GM21528 (cell line): ENCODE results near the gene RNF187.

Source experiments
- ATAC-seq: cut with Tn5 transposase; IDR thresholded peaks from one replicate; pipeline ENCODE4 v1.9.1; 2021; ENCODE audit warnings: mild to moderate bottlenecking, moderate library complexity; ENCODE audit not compliant: unreplicated experiment, low FRiP score

RNF187 gene

GRCh38 chr1:228507961-228508652 lies 20.9 kb downstream of the RNF187 start:
- ATAC-seq: no peak

DNA sequence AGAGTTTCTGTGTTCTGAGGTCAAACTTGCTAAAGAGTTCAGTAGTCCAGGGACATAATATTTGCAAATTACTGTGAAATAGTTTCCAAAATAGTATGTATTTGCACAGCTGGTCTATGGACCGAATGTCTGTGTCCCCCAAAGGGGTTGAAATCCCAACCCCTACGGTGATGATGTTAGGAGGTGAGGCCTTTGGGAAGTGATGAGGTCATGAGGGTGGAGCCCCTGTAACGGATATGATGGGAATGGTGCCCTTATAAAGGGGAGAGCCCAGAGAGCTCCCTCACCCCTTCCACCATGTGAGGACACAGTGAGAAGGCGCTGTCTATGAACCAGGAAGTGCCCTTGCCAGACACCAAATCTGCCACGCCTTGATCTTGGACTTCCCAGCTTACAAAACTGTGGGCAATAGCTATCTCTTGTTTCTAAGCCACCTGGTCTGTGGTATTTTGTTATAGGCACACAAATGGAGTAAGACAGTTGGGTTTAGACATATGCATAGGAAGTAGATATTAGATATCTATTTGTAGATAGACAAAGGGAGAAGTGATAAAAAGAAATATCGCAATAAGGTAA lies 21.7 kb downstream of the RNF187 start:
- ATAC-seq: no peak

- ATAC-seq: no peak
Measured at GRCh38 chr1:228510101-228510802, 23.1 kb downstream of the RNF187 start.

DNA sequence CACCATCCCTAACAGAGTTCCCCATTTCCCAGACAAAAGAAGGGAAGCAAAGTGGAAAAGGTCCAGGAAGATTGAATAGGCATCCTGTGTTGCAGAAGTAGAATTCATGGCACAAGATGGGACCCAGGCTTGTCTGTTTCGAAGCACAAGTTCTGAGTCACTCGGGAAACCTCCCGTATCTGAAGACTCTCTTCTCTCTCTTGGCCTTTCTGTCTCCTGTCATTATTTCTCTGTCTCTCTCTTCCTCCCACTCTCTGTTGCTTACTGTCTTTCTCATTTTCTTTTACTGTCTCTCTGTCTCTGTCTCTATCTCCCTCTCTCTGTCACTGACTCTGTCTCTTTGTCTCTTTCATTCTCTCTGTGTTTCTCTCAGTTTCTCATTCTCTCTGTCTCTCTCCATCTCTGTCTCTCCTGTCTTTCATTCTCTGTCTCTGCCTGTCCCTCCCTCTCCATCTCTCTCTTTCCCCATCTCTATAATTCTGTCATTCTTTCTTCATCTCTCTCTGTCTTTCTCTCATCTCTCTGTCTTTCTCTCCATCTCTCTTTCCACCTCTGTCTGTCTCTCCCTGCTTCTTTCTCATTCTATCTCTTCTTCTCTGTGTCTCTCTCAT lies 23.7 kb downstream of the RNF187 start:
- no peak for ATAC-seq

DNA sequence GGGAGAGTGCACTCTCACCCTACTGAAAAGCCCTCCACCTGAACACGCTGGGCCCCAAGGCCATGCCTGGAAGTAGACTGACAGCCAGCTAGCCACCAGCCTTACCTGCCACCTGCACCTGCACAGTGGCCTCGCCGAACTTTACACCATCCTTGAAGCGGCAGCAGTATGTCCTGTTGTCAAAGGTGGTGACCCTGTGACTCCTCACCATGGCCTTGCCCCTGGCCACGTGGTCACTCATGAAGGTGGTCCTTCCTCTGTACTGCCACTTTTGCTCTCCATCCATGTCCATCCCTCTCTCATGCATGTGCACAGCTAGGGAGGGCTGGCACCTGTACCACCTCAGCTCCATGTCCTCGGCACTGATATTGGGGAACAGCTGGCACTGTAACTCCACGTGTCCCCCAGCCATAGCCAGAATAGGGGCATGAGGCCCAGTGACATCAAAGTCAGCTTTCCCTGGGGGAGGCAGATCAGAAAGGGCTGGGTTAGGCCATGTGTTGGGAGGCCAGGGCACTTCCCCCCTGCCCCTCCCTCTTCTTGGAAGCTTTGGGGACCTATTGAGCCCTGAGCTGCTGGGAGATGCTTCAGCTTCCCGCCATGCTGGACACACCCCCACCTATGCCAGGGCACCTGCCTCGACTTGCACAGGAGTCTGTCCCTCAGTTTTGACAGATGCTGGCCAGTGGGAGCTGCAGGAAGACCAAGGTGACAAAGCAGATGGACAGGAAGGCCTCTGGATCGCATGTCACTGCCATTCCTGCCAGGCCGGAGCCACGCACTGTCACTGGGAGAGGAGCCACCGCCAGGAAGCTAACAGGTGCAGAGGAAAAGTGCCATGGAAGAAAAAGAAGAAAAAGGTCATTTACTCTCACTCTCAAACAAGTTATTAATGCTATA lies 24.6 kb downstream of the RNF187 start:
- no peak for ATAC-seq

- ATAC-seq: no peak
Measured at GRCh38 chr1:228512781-228513198, 25.6 kb downstream of the RNF187 start.

DNA sequence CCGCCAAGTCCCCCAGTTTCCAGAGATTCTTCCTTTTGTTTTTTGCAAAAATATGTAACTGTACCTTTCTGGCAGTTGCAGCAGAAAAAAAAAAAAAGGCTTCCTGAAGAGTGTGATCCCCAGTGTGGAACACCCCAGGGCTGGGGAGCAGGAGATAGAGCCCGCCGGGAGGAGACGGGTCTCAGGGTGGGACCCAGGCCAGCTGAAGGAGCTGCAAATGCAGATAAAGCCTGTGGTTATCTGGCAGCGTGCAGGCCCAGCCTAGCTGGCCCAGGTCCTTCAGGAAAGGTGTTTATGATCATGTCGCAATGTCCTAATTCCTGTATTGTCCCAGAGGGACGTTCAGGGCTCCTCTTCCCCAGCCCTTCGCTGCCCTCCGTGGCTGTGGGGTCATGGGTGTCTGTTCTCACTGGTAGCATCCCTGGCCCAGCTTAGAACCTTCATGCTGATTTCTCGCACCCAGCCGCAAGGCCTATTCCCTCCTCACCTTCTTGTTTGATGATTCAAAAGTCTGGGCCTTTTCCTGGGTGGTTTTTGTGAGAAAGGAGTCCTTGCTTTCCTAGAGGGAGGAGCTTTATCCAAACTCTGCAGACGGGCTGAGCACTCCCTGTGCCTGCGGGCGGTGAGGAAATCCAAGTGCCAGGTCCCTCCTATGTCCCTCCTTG lies 26.2 kb downstream of the RNF187 start:
- no peak for ATAC-seq

- no peak for ATAC-seq
Measured at GRCh38 chr1:228514421-228514820, 27.2 kb downstream of the RNF187 start.

DNA sequence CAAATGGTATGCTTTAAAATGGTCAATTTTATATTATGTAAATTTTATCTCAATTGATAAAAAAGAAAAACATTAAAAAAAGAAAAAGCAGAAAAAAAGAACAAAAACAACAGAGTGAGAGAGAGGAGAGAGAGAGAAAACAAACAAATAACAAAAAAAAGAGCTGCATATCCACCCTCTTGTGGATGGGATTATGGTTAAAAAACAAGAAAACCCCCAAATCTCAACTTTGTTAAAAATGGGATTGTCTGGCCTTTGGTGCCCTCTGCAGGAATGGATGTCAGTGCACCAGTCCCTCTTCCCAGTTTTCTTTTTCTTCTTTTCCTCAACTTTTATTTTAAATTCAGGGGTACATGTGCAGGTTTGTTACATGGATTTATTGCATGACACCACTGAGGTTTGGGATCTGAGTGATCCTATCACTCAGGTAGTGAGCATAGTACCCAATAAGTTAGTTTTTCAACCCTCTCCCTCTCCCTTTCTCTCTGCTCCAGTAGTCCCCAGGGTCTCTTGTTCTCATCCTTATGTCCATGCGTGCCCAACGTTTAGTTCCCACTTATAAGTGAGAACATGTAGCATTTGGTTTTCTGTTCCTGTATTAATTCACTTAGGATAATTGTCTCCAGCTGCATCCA lies 28.1 kb downstream of the RNF187 start:
- no peak for ATAC-seq

DNA sequence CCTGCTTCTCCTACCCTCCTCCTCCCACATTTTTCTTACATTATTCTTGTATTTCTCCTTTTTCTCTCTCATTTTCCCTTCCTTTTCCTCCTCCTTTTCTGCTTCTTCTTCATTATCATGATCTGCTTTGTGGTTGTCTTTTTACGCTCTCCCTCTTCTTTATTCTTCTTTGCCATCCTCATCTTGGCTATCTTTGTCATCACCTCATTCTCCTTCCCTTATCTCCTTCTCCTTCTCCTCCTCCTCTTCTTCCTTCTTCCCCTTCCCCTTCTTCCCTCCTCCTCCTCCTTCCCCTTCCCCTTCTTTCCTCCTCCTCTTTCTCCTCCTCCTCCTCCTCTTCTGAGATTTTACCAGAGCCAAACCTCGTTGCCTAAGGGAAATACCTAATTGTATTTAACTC lies 30.5 kb downstream of the RNF187 start:
- ATAC-seq: no peak

DNA sequence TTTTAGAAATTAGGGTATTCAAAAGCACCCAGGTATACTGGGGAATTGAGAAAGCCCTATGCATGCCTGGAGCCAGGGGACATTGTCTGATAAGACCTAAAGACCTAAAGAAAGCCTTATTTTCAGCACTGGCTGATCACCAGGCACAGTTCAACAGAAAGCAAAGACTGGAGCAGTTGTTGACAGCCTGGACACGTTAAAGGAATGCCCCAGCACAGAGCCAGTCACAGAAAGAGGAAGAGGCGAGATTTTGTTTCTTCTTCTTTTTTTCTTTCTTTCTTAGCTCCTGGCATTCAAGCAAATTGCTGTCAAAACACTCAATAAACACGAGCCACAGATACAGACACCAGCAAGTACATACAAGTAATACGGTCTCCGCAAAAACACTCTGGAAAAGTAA lies 40.4 kb downstream of the RNF187 start:
- ATAC-seq: no peak

- ATAC-seq: no peak
Measured at GRCh38 chr1:228528612-228529011, 41.4 kb downstream of the RNF187 start.

GRCh38 chr1:228530086-228530758 lies 43.0 kb downstream of the RNF187 start:
- ATAC-seq: no peak

GRCh38 chr1:228530951-228531731 lies 44.0 kb downstream of the RNF187 start:
- no peak for ATAC-seq

- ATAC-seq: no peak
Measured at GRCh38 chr1:228538831-228539230, 51.6 kb downstream of the RNF187 start.

DNA sequence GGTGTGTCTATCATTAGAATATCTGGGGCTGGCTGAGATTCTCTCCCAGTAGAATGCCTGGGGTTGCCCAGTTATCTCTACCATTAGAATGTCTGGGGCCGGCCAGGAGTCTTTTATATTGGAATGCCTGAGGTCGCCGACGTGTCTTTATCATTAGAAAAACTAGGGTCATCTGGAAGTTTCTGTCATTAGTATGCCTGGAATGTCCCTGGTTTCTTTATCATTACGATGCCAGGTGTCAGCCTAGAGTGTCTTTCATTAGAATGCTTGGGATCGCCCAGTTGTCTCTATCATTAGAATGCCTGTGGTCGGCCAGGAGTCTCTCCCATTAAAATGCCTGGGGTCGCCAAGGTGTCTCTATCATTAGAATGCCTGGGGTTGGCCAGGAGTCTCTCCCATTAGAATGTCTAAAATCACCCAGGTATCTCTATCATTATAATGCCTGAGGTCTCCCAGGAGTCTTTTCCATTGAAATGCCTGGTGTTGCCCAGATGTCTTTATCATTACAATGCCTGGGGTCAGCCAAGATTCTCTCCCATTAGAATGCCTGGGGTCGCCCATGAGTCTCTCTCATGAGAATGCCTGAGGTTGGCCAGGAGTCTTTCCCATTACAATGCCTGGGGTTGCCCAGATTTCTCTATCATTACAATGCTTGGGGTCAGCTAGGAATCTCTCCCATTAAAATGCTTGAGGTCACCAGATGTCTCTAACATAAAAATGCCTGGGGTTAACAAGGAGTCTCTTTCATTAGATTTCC lies 53.2 kb downstream of the RNF187 start:
- no peak for ATAC-seq

DNA sequence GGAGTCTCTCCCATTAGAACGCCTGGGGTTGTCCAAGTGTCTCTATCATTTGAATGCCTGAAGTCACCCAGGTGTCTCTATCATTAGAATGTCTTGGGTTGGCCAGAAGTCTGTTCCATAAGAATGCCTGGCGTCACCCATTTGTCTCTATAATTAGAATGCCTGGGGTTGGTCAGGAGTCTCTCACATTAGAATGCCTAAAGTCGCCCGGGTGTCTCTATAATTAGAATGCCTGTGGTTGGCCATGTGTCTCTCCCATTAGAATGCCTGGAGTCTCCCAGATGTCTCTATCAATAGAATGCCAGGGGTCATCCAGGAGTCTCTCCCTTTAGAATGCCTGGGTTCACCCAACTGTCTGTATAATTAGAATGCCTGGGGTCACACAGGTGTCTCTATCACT lies 54.5 kb downstream of the RNF187 start:
- ATAC-seq: no peak
